ENCODE results near the gene TMPRSS3.

GRCh38 chr21:42401154-42401553 lies 5.3 kb upstream of the TMPRSS3 start:
- TF ChIP-seq POLR2A (IDR thresholded peaks at IDR 0.05) (no peak), EP300 (IDR thresholded peaks at IDR 0.05; ENCODE audit: low read depth) (no peak)
